Stimulated activated CD8-positive, alpha-beta memory T cell treated with anti-CD3 and anti-CD28 coated beads, Interleukin-12 subunit alpha, Interleukin-12 subunit beta, amount 100 ng/mL, for 24 hours (primary cell): ENCODE measurements around the gene HTR1B.

Experiments
- DNase-seq: peaks from one replicate; pipeline ENCODE4 v3.0.0-alpha.2; 2020; ENCODE audit errors: extremely low read depth

The HTR1B gene, protein sequence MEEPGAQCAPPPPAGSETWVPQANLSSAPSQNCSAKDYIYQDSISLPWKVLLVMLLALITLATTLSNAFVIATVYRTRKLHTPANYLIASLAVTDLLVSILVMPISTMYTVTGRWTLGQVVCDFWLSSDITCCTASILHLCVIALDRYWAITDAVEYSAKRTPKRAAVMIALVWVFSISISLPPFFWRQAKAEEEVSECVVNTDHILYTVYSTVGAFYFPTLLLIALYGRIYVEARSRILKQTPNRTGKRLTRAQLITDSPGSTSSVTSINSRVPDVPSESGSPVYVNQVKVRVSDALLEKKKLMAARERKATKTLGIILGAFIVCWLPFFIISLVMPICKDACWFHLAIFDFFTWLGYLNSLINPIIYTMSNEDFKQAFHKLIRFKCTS

GRCh38 chr6:77463308-77463860 is at the start of gene HTR1B:
Gene HTR1B (minus strand): TSS chr6:77463491. CDS start chr6:77463403, 88 bp downstream.
- DNase-seq = no peak

DNA sequence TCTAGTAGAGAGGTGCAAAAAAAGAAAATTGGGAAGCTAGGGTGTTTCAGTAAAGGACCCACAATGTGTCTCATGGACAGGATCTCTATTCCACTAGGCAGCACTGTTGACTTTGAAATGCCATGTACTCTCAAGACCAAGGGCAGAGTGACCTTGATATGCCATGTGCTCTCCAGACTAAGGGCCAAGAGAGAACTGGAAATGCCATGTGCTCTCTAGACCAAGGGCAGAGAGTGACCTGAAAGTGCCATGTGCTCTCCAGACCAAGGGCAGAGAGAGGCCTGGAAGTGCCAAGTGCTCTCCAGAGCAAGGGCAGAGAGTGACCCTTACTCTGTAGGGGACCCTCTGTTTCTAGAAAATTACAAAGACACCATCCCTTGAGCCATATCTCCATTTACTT is 49.3 kb upstream of the HTR1B start:
- DNase-seq = no peak

DNA sequence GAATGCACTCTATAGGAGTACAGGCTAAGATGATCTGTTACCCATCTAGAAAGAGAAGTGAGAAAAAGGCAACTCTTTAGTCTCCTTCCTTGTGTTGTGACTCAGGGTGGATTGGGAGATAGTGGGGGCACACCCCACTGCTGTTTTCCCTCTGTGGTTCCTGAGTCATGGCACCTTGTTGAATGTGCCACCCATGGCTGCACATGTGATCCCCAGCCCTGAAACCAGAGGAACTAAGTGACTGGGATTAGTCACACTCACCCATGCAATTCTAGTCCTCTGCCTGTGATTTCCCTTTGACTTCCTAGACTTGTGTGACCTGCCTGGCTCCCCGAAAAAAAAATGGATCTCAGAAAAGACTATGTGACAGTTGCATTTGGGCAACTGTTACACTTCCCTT is 48.6 kb upstream of the HTR1B start:
- no peak for DNase-seq

GRCh38 chr6:77502981-77503380 is 39.7 kb upstream of the HTR1B start:
- DNase-seq = no peak

DNA sequence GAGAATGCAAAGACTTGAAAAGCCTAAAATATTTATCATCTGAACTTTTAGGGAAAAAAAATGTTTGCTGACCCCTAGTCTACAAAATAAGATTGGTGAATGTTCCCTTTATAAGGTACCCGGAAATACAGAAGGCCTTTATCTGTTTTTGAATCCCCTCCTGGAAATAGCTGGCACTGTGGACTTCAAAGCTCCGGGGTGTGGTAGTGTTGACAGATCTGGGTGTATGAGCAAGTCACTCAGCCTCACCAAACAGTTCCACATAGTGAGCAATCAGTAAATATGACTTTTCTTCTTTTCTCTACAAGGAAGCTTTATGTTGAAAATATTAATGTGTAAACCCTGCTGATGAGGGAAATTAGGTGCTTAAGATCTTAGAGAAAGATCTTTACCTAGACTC is 29.2 kb upstream of the HTR1B start:
- DNase-seq = no peak

GRCh38 chr6:77487808-77488425 is 24.6 kb upstream of the HTR1B start:
- DNase-seq = no peak

GRCh38 chr6:77482981-77483380 is 19.7 kb upstream of the HTR1B start:
- DNase-seq = no peak

DNA sequence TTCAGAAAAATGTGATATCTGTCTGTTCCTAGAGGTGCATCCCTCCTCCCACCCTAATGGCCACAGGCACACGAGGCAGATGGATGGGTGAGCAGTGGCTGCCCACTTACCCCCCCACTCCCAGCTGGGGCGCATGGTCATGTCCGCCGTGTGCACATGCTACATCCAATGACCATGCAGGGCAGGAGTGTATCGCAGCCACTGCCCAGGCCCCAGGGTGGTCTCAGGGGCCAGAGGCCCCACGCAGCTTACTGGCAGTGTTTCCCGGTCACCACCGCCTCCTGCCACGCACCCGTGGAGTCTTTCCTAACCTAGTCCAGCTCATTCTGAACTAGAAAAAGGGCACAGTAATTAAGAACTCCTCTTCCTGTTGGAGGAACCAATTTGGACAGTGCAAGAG is 11.7 kb upstream of the HTR1B start:
- no peak for DNase-seq

DNA sequence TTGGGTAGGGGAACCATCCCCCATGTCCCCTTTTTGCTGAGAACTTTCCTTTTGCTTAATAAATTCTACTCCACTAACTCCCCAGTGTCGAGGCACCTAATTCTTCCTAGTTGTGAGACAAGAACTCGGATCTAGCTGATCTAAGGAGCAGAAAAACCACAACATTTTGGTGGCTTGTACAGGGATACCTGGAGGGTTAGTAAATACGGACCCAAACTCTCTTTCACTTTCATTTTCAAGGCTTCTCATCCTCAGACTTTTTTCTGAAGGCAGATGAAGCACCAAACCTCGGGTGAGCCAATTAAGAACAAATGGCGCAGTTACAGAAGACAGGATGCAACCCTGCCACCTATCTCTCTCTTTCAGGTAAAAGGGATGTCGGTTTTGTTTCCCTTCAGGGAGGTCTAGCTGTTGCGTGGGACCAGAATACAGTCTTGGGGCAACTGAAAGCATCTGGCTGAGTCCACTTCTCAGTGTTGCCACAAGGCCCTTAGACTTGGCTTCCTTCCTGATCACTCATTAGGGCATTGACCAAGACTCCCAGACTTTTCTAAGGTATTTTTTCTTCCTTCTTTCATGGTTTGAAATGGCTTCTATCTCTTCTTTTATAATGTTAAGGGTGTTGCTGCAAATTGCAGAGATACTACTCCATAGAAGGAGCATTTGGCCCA is 11.1 kb upstream of the HTR1B start:
- no peak for DNase-seq

DNA sequence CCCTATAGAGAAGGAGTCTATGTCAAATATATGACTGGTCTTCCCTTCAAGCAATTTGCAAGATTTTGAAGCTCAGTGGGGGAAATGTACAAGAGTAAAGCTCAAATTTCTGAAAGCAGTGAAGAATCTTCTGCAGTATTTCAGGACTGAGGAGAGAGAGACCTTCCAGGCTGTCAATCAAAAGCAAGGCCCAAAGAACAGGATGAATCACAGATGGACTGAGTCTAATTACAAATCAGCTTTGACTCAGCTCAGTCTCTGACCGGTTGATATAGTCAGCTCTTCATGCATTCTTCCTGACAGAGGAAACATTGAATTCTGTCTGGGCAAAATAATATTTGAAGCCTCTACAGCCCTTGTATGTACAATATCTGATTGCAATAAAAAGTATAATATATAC is 7.7 kb upstream of the HTR1B start:
- DNase-seq = no peak

GRCh38 chr6:77468939-77469338 is 5.6 kb upstream of the HTR1B start:
- DNase-seq = no peak

- DNase-seq = no peak
Observed at GRCh38 chr6:77466451-77467437, 3.5 kb upstream of the HTR1B start.

- DNase-seq = no peak
Observed at GRCh38 chr6:77466055-77466450, 2.8 kb upstream of the HTR1B start.

GRCh38 chr6:77464495-77464867 is 1.2 kb upstream of the HTR1B start:
- DNase-seq = no peak

- no peak for DNase-seq
Observed at GRCh38 chr6:77463861-77464494, 687 bp upstream of the HTR1B start.

- no peak for DNase-seq
Observed at GRCh38 chr6:77462359-77463307, 658 bp downstream of the HTR1B start.

DNA sequence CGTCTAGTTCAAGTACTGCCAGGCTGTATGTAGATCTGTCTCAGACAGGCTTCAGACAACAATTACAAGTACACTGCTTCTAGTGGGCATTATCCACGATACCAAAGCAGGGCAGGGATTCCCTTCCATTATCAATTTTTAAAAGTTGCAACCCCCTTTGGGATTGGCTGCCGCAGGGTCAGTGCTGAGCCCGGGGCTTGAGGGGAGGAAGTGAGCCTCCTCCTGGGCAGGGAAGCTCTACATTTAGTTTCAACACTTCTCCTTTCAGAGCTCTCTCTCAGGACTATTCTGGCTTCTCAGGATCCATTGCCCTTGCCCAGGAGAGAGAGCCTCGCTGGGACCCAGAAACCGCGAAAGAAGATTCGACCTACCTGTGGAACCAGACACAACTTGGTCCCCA is 1.5 kb downstream of the HTR1B start:
- no peak for DNase-seq

DNA sequence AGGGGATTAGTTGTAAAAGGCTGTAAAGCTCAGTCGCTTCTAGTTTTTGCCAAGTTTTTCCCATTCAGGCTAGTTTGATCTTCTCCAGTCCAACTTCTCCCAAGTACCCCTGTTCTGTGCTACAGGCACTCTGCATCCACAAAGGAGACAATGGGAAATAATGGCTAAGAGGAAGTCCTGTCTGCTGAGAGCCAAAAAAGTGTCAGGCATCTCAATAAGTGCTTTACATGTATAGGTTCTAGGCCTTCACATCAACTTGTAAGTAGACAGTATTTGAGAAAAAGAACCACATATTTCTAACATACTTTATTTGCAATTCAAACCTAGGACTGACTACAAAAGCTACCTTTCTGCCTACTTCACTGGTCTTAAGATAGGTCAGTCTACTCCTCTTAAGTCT is 4.9 kb downstream of the HTR1B start:
- DNase-seq = no peak

GRCh38 chr6:77457720-77458349 is 5.5 kb downstream of the HTR1B start:
- no peak for DNase-seq
